ENCODE results near the gene PI4KA. TPM values are rescaled to one million over a fixed set of nuclear protein-coding genes. Genes with fewer than 3 reads are reported as not detected.
"Not testable (repeated sequence)": the region's sequence is repeated elsewhere in the genome, so short reads cannot be mapped to it uniquely, and the experiment has no call there.

PI4KA gene
- total RNA-seq, 6 experiments from 2014 or later = 35.3 to 55.4 (median 47.7) TPM

- TF ChIP-seq CTCF (IDR thresholded peaks at IDR 0.05) (no peak), POLR2A (IDR thresholded peaks at IDR 0.05) (no peak)
- 78% methylated on average over 6 of the region's 13 CpGs for WGBS (ENCODE audit: insufficient coverage, low coverage, low lambda C conversion rate, missing lambda C conversion rate)
- intact Hi-C loops (cut with DNase I) = no loop called here
- Histone ChIP-seq H3K36me3 (peaks cover 0 to 1% (median 0%) of the 10 kb centered on the region in 4 donors), H3K27me3 (no peaks in the 10 kb centered on the region), H3K27ac (no peak overlapping the region), H3K4me1 (no peaks in the 10 kb centered on the region), H3K4me3 (no peak overlapping the region), H3K9me3 (no peaks in the 10 kb centered on the region)
- no peak for DNase-seq
- ATAC-seq = no peak
These were observed 137.0 kb downstream of the PI4KA start for GRCh38 chr22:20721409-20722218.

GRCh38 chr22:20720692-20721408 is 137.8 kb downstream of the PI4KA start:
- no peak for ATAC-seq
- Histone ChIP-seq H3K27ac (no peak overlapping the region), H3K9me3 (no peaks in the 10 kb centered on the region), H3K4me1 (no peaks in the 10 kb centered on the region), H3K36me3 (no peaks in the 10 kb centered on the region), H3K27me3 (no peaks in the 10 kb centered on the region), H3K4me3 (no peak overlapping the region)
- intact Hi-C loops (cut with DNase I) = no loop called here
- 96% methylated on average over 9 of the region's 13 CpGs for WGBS (ENCODE audit: insufficient coverage, low coverage, low lambda C conversion rate, missing lambda C conversion rate)
- TF ChIP-seq POLR2A (IDR thresholded peaks at IDR 0.05) (no peak), CTCF (IDR thresholded peaks at IDR 0.05) (no peak)
- no peak for DNase-seq

- H3K27ac ChIP-seq; ATAC-seq; H3K27me3 ChIP-seq; DNase-seq; intact Hi-C loops (cut with DNase I); H3K4me3 ChIP-seq; H3K36me3 ChIP-seq; H3K9me3 ChIP-seq; H3K4me1 ChIP-seq: not testable (repeated sequence)
- WGBS (ENCODE audit: insufficient coverage, low coverage, low lambda C conversion rate, missing lambda C conversion rate) = 100% methylated on average over 1 of the region's 13 CpGs
These were observed 139.9 kb downstream of the PI4KA start for GRCh38 chr22:20718727-20719126.

GRCh38 chr22:20717981-20718380 is 140.6 kb downstream of the PI4KA start:
- H3K36me3 ChIP-seq; H3K9me3 ChIP-seq; H3K27ac ChIP-seq; H3K4me1 ChIP-seq; H3K27me3 ChIP-seq; DNase-seq; intact Hi-C loops (cut with DNase I); H3K4me3 ChIP-seq; ATAC-seq: not testable (repeated sequence)
- no CpG with 5 or more reads among the region's 7 CpGs for WGBS (ENCODE audit: insufficient coverage, low coverage, low lambda C conversion rate, missing lambda C conversion rate)

- H3K27ac ChIP-seq; H3K36me3 ChIP-seq; H3K4me3 ChIP-seq; H3K9me3 ChIP-seq; H3K4me1 ChIP-seq; H3K27me3 ChIP-seq; DNase-seq; intact Hi-C loops (cut with DNase I): not testable (repeated sequence)
- peak in 1 of 4 donors; percentile 19 for ATAC-seq
- 100% methylated on average over 2 of the region's 17 CpGs for WGBS (ENCODE audit: insufficient coverage, low coverage, low lambda C conversion rate, missing lambda C conversion rate)
These were observed 141.3 kb downstream of the PI4KA start for GRCh38 chr22:20717213-20717866.

- DNase-seq; ATAC-seq; H3K36me3 ChIP-seq; intact Hi-C loops (cut with DNase I); H3K27ac ChIP-seq; H3K27me3 ChIP-seq; H3K4me3 ChIP-seq; H3K9me3 ChIP-seq; H3K4me1 ChIP-seq: not testable (repeated sequence)
- WGBS (ENCODE audit: insufficient coverage, low coverage, low lambda C conversion rate, missing lambda C conversion rate) = 86% methylated on average over 5 of the region's 13 CpGs
These were observed 145.5 kb downstream of the PI4KA start for GRCh38 chr22:20713116-20713515.

GRCh38 chr22:20709966-20710365 is 148.6 kb downstream of the PI4KA start:
- not testable (repeated sequence) for H3K36me3 ChIP-seq

More at GRCh38 chr22:20709966-20710365, 148.6 kb downstream of the PI4KA start:
- H3K27me3 ChIP-seq; ATAC-seq; H3K4me1 ChIP-seq; H3K27ac ChIP-seq; H3K4me3 ChIP-seq; DNase-seq; intact Hi-C loops (cut with DNase I); H3K9me3 ChIP-seq: not testable (repeated sequence)
- WGBS (ENCODE audit: insufficient coverage, low coverage, low lambda C conversion rate, missing lambda C conversion rate) = 90% methylated on average over 2 of the region's 11 CpGs

All from right lobe of liver (tissue), 6 donors.